Testis (tissue), 3 donors: ENCODE data around the gene TMC6. TPM values are rescaled to one million over a fixed set of nuclear protein-coding genes. Genes with fewer than 3 reads are reported as not detected.
"Not testable (repeated sequence)": the region's sequence is repeated elsewhere in the genome, so short reads cannot be mapped to it uniquely, and the experiment has no call there.

Source experiments
- DNase-seq: peaks from one replicate; pipeline ENCODE4 v3.0.0-alpha.2; 2019
- H3K27ac ChIP-seq, 2 donors: fragments of 200-600 bp; sonication (generic); one replicate each; pipeline ENCODE4 v1.5.1; 2019
- H3K27me3 ChIP-seq: fragments of 200-600 bp; sonication (generic); one replicate; pipeline ENCODE4 v1.5.1; 2019
- H3K36me3 ChIP-seq: fragments of 200-600 bp; sonication (generic); one replicate; pipeline ENCODE4 v1.5.1; 2017; ENCODE audit warnings: low read depth; ENCODE audit errors: missing control alignments
- H3K4me1 ChIP-seq: fragments of 200-600 bp; sonication (generic); one replicate; pipeline ENCODE4 v1.5.1; 2019
- H3K4me3 ChIP-seq, 2 donors: fragments of 200-600 bp; sonication (generic); one replicate each; pipeline ENCODE4 v1.5.1; 2017 to 2019
- H3K9me3 ChIP-seq: fragments of 200-600 bp; sonication (generic); one replicate; pipeline ENCODE4 v1.5.1; 2017
- POLR2A ChIP-seq: fragments of 450-650 bp; IDR thresholded peaks from one replicate; pipeline ENCODE4 v1.6.1; 2017; ENCODE audit warnings: antibody characterized with exemption, mild to moderate bottlenecking, moderate library complexity
- WGBS, 2 donors: methylation state at CpG; one replicate each; pipeline ENCODE4 v1.1.5; 2018; 5-methylcytosine and 5-hydroxymethylcytosine counted together
- intact Hi-C: fragments of 100-400 bp; cut with DNase I; formaldehyde crosslinking; loops from one replicate; pipeline ENCODE4 v1.15.1; 2023; ENCODE audit warnings: low total_unique reads
- polyA plus RNA-seq: library from polyadenylated mRNA; stranded (reverse); fragments of 350-450 nt; fragmentation: Illumina TruSeq; extraction: RNeasy Lipid Tissue Mini Kit (QIAGEN cat#74804); gene quantifications from one replicate; pipeline ENCODE4 v1.2.3, GENCODE V29; 2014; ENCODE audit warnings: low read depth, low replicate concordance; ENCODE audit not compliant: insufficient read depth
- total RNA-seq, 2 donors: library from RNA; depleted of rRNA; stranded (reverse); fragments of >200 nt; gene quantifications; one replicate each; pipeline ENCODE4 v1.2.3, GENCODE V29; 2016
- TF ChIP-seq, protein P1 (sequence below), 3 experiments: fragments of 450-650 bp in 2 of 3; fragments of 200-600 bp in 1 of 3; sonication (generic) in 1 of 3; IDR thresholded peaks; one replicate each; pipeline ENCODE4 v1.5.1; 2016 to 2019; ENCODE audit warnings: antibody characterized with exemption in 3 of 3, mild to moderate bottlenecking in 2 of 3, moderate library complexity in 1 of 3

Gene TMC6
- total and polyA plus RNA-seq, 3 donors from 2014 or later = 10.8 to 20.3 (median 18.0) TPM

DNA sequence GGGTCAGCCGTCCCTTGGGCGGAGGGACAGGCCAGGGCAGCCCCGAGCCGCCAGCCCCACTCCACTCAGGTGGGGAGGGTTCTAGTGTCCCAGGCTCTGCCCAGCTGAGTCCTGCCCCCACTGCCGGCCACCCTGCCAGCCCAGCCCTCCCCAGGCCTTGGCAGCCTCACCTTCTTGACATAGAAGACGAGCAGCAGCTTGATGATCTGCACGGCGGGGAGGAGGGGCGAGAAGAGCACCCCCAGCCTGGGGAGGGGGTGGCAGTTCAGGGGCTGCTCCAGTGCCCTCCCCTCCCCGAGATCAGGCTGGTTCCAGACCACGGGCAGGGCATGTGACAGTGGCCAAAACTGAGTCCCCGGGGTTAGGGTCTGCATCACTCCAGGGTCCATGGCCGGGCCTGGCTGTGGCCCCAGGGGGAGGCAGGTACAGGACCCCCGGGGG is 9.7 kb downstream of the TMC6 start:
- Histone ChIP-seq H3K27me3 (no peaks in the 10 kb centered on the region), H3K9me3 (no peaks in the 10 kb centered on the region), H3K4me1 (no peaks in the 10 kb centered on the region), H3K27ac (no peak overlapping the region), H3K36me3 (no peaks in the 10 kb centered on the region), H3K4me3 (no peak overlapping the region)
- intact Hi-C loops = loop anchor here (10.0 kb wide), 1 partner anchor 136 kb away; no protein-coding TSS in a partner anchor
- no peak for TF ChIP-seq POLR2A
- TF ChIP-seq, protein P1, sequence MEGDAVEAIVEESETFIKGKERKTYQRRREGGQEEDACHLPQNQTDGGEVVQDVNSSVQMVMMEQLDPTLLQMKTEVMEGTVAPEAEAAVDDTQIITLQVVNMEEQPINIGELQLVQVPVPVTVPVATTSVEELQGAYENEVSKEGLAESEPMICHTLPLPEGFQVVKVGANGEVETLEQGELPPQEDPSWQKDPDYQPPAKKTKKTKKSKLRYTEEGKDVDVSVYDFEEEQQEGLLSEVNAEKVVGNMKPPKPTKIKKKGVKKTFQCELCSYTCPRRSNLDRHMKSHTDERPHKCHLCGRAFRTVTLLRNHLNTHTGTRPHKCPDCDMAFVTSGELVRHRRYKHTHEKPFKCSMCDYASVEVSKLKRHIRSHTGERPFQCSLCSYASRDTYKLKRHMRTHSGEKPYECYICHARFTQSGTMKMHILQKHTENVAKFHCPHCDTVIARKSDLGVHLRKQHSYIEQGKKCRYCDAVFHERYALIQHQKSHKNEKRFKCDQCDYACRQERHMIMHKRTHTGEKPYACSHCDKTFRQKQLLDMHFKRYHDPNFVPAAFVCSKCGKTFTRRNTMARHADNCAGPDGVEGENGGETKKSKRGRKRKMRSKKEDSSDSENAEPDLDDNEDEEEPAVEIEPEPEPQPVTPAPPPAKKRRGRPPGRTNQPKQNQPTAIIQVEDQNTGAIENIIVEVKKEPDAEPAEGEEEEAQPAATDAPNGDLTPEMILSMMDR (IDR thresholded peaks at IDR 0.05) = no peak
- WGBS, 2 donors = 82 to 90% methylated on average over 9 to 14 of the region's 14 CpGs
- DNase-seq = no peak

DNA sequence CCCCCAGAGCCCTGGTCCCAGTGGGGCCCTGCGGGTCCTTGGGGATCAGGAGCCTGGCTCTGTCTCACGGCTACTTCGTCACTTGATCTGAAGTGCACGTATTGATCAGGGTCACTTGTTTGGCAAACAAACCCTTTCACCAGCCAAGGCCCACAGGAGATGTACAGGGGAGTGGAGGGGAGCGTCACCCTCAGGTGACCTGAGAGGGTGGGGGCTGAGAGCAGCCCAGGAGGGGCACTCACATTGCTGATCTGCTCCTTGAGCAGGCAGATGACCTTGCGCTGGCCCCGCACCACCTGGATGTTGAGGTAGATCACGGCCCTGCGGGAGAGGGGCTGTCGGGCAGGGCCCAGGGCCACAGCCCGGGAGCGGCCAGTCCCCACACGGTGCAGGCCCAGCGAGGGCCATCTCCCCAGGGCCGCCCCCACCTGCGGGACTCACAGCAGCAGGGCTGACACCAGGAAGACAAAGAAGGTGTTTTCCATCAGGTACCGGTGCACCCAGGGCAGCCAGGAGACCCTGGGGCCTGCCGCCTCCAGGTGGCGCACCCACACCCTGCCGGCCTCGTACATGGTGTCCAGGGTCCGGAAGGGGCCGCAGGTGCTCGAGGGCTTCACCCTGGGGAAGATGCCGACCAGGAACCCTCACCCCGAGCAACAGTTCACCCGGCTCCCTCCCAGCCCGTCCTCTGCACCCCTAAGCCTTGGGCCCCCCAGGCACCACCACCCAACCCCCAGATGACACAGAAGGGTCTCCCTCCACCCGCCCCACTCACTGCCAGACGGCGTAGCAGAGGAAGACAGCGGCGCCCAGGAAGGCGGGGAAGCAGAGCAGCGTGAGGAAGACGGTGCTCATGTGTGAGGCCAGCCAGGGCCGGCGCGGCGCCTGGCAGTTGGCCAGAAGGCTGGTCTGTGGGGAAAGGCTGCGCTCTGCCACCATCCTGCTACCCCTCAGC is 11.3 kb downstream of the TMC6 start:
- no peak for TF ChIP-seq POLR2A
- no peaks in the 10 kb centered on the region for H3K36me3 ChIP-seq
- intact Hi-C loops = loop anchor here (10.0 kb wide), 1 partner anchor 137 kb away; no protein-coding TSS in a partner anchor
- H3K4me3 ChIP-seq = no peak overlapping the region
- no peak for DNase-seq
- no peak overlapping the region for H3K27ac ChIP-seq
- WGBS, 2 donors = 61 to 76% methylated on average over 18 to 29 of the region's 41 CpGs
- no peaks in the 10 kb centered on the region for H3K27me3 ChIP-seq
- H3K4me1 ChIP-seq = no peaks in the 10 kb centered on the region
- H3K9me3 ChIP-seq = no peaks in the 10 kb centered on the region

DNA sequence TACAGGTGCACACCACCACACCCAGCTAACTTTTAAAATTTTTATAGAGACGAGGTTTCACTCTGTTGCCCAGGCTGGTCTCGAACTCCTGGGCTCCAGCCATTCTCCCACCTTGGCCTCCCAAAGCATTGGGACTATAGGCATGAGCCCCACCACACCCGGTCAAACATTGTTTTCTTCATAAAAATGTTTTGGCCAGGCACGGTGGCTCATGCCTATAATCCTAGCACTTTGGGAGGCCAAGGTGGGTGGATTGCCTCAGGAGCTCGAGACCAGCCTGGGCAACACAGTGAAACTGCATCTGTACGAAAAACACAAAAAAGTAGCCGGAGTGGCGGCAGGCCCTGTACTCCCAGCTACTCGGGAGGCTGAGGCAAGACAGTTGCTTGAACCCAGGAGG is 12.1 kb downstream of the TMC6 start:
- Histone ChIP-seq H3K36me3 (no peaks in the 10 kb centered on the region), H3K27me3 (no peaks in the 10 kb centered on the region), H3K4me3 (no peak overlapping the region), H3K4me1 (no peaks in the 10 kb centered on the region), H3K9me3 (no peaks in the 10 kb centered on the region), H3K27ac (no peak overlapping the region)
- TF ChIP-seq POLR2A = no peak
- TF ChIP-seq, protein P1 (IDR thresholded peaks at IDR 0.05) = no peak
- 96 to 97% methylated on average over 9 of the region's 9 CpGs for WGBS, 2 donors
- no peak for DNase-seq
- intact Hi-C loops = loop anchor here (10.0 kb wide), 1 partner anchor 138 kb away; no protein-coding TSS in a partner anchor

DNA sequence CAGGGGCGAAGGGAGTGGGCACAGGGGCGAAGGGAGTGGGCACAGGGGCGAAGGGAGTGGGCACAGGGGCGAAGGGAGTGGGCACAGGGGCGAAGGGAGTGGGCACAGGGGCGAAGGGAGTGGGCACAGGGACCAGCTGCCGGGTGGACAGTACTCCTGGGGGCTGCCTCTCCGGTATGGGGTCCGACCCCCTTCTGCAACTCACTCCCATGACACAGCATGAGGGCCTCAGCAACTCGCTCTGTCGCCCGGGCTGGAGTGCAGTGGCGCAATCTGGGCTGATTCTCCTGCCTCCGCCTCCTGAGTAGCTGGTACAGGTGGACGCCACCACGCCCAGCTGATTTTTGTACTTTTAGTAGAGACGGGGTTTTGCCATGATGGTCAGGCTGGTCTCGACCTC is 12.8 kb downstream of the TMC6 start:
- not testable (repeated sequence) for H3K27ac ChIP-seq, H3K4me3 ChIP-seq, H3K9me3 ChIP-seq, H3K27me3 ChIP-seq, H3K36me3 ChIP-seq, DNase-seq, H3K4me1 ChIP-seq
- 92 to 98% methylated on average over 14 to 16 of the region's 18 CpGs for WGBS, 2 donors
- intact Hi-C loops = loop anchor here (10.0 kb wide), 1 partner anchor 139 kb away; no protein-coding TSS in a partner anchor

DNA sequence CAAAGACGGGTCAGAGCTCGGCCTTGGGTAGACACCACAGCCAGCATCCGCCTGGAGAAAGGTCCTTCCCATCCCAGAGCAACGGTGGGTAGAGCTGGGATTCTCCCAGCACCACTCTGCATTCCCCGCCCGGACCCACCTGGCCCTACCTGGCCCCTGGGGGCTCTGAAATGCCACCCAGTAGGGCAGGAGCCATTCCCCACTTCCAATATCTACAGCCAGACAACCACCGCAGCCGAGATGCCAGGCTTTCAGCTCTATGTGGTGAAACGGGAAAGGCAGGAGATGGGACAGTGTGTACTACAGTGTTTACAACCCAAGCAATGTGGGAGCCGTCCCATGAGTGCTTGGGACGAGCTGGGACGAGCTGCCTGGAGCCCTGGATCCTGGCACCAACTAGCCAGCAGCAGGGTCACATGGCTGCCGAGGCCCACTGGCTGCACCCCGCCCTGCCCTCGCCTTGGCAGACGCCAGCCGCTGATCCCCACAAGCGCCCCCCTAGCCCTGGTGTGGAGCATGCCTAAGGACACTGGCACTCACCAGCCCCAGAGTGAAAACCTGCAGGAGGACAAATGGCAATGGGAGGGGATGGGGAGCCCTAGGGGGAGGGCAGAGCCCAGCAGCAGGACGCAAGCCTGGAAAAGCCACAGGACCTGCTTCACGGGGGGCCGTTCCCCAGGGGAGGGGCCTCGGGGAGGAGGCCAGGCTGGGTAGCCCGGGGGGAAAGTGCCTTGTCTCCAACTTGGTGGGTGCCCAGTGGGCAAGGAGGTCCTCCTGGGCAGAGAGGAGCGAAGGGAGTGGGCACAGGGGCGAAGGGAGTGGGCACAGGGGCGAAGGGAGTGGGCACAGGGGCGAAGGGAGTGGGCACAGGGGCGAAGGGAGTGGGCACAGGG is 13.5 kb downstream of the TMC6 start:
- intact Hi-C loops = loop anchor here (10.0 kb wide), 1 partner anchor 140 kb away; no protein-coding TSS in a partner anchor
- no peak for TF ChIP-seq POLR2A
- TF ChIP-seq, protein P1 (IDR thresholded peaks at IDR 0.05) = no peak
- no peaks in the 10 kb centered on the region for H3K36me3 ChIP-seq
- 86 to 88% methylated on average over 15 to 18 of the region's 28 CpGs for WGBS, 2 donors
- H3K27ac ChIP-seq = no peak overlapping the region
- H3K4me3 ChIP-seq = no peak overlapping the region
- no peak for DNase-seq
- H3K9me3 ChIP-seq = no peaks in the 10 kb centered on the region
- H3K27me3 ChIP-seq = no peaks in the 10 kb centered on the region
- H3K4me1 ChIP-seq = no peaks in the 10 kb centered on the region
